Stimulated activated naive CD8-positive, alpha-beta T cell treated with anti-CD3 and anti-CD28 coated beads, Interleukin-15, amount 100 ng/mL, for 72 hours (primary cell): ENCODE data around the gene MNT.

Experiments used
- ATAC-seq: fragments of 150-1000 bp; cut with Tn5 transposase; 2 replicates; pipeline ENCODE4 v1.10.0; 2021; ENCODE audit warnings: mild to moderate bottlenecking, moderate library complexity
- DNase-seq, 2 donors: peaks; one replicate each; pipeline ENCODE4 v3.0.0; 2021 to 2022
- H3K27ac Mint-ChIP-seq, 2 donors: one replicate each; pipeline ENCODE4 v1.8.0; 2022; ENCODE audit warnings: mild to moderate bottlenecking in 2 of 2, mixed read lengths in 2 of 2, moderate library complexity in 2 of 2
- H3K27me3 Mint-ChIP-seq: one replicate; pipeline ENCODE4 v1.8.0; 2022; ENCODE audit warnings: mixed read lengths
- H3K4me1 Mint-ChIP-seq: one replicate; pipeline ENCODE4 v1.8.0; 2022; ENCODE audit warnings: mild to moderate bottlenecking, mixed read lengths
- H3K4me3 Mint-ChIP-seq, 2 donors: one replicate each; pipeline ENCODE4 v1.8.0; 2022; ENCODE audit warnings: mild to moderate bottlenecking in 2 of 2, mixed read lengths in 2 of 2, moderate library complexity in 1 of 2
- H3K9me3 Mint-ChIP-seq, 2 donors: one replicate each; pipeline ENCODE4 v1.8.0; 2022; ENCODE audit warnings: mixed read lengths in 2 of 2

The MNT gene

DNA sequence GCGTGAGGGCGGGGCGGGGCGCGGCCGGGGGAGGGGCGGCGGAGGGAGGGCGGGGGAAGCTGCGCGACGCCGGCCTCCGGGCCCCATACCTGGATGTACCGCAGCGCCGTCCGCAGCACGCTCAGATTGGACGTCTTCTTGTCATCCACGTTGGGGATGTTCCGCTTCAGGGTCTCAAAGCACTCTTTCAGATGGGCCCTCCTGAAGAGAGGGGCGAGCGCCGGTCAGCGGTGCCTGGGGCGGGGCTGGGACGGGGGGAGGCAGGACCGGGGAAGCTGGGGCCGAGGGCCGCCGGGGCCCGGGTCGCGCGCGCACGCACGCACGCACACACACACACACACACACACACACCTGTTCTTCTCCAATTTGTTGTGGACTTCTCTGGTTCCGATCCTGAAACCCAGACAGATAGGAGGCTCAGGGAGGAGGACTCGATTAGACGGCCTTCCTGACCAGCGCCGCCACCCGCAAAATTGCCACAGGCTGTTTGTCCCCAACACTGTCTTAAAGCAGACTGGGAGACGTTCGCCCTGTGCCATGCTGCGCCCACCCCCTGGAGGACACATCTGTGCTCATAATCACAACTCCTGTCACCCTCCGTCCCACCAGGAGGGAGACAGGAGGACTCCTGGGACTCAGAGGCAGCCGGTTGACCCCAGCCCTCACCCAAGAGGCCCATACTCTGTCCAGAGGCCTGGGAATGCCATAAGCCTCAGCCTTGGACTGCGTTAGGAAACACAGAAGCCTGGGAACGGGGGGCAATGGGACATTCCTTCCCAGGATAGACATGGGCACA lies 6.7 kb downstream of the MNT start:
- H3K4me1 Mint-ChIP-seq: peaks cover 87% of the 10 kb centered on the region
- ATAC-seq: no peak

DNA sequence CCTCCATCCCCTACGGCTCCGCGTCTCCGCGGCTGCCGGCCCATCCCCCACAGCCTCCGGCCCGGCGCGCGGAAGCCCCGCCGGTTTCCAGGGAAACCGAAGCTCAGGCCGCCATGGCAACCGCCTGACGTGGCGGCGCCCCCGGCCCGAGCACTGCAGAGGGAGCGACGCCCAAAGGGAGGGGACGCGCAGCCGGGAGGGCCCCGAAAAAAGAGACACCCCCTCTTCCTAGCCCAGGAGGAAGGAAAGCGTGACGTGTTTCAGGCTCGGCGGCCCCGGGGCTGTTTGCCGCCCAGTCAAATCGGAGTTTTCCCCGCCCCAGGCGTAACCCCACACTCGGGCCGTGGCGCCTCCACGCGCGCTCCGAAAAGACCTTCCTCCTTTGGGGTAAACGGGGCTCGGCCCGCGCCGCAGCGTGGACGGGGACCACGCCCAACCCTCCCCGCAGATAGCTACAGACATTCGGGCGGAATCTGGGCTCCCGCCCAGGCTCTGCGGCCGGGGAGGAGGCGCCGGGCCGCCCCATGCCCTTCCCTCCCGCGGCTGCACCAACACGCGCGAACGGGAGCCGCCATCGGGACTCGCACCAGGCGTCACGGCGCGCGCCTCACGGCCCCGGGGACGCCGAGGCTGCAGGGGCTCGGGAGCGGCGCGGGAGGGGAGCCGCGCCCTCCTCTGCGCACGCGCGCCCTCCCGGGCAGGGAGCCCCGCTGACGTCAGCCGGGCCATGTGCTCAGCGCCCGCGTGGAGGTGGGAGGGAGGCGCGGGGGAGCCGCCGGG lies 7.5 kb downstream of the MNT start:
- DNase-seq (peak; percentile 91 to 93), ATAC-seq (peak; percentile 68)
- peak overlapping the region; percentile 91 to 97 for H3K27ac Mint-ChIP-seq
- H3K4me1 Mint-ChIP-seq: peaks cover 87% of the 10 kb centered on the region
- H3K27me3 Mint-ChIP-seq: no peaks in the 10 kb centered on the region
- peak overlapping the region; percentile 84 to 86 for H3K4me3 Mint-ChIP-seq
- no peaks in the 10 kb centered on the region for H3K9me3 Mint-ChIP-seq

More for the DNA sequence above, 6.7 kb downstream of the MNT start:
- peak overlapping the region; percentile 81 to 97 for H3K27ac Mint-ChIP-seq
- no peaks in the 10 kb centered on the region for H3K27me3 Mint-ChIP-seq
- no peak for DNase-seq
- no peaks in the 10 kb centered on the region for H3K9me3 Mint-ChIP-seq
- peak overlapping the region; percentile 88 to 89 for H3K4me3 Mint-ChIP-seq

DNA sequence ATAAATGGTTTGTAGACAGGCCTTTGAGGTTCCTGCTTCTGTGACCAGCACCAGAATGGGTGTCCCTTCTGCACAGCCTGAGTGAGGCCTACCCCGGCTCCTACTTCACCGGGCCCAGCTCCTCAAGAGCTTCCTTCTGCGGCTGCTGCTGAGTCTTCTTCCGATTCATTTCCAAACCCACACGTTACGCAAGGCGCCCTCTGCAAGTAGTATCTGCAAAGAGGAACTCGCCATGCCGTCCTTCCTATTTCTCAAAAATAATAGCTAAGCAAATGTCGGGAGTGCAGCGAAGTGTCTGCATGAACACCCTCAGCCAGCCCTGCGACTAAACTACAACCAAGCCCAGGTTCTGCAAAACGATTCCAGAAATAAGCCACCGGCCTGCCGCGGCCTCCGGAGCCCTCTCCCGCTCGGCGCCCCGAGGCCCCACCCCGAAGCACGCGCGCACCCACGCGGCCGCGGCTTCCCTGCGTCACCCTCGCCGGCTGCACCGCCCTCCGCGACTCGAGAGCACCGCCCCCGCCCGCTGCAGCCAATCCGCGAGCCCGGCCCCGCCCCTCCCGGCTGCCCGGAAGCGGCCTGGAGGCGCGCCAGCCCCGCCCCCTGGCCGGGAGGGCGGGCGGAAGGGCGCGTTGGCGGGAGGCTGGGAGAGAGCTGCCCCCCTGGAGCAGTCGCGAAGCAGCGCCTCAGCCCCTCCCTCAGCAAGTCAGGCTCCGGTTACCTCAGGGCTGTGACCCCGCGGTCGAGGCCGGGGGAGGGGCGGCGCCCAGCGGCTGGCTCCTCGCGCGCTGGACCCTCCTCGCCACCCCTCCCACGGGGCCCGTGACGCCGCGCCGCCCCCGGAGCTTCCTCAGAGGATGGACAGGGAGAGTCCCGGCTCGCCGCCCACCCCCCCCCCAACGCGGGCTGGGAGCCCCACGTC lies 8.3 kb downstream of the MNT start:
- DNase-seq (peak; percentile 98 to 99), ATAC-seq (peak; percentile 74)
- peak overlapping the region; percentile 91 to 94 for H3K27ac Mint-ChIP-seq
- no peaks in the 10 kb centered on the region for H3K9me3 Mint-ChIP-seq
- H3K27me3 Mint-ChIP-seq: no peaks in the 10 kb centered on the region
- H3K4me1 Mint-ChIP-seq: peaks cover 84% of the 10 kb centered on the region
- peak overlapping the region; percentile 92 for H3K4me3 Mint-ChIP-seq

DNA sequence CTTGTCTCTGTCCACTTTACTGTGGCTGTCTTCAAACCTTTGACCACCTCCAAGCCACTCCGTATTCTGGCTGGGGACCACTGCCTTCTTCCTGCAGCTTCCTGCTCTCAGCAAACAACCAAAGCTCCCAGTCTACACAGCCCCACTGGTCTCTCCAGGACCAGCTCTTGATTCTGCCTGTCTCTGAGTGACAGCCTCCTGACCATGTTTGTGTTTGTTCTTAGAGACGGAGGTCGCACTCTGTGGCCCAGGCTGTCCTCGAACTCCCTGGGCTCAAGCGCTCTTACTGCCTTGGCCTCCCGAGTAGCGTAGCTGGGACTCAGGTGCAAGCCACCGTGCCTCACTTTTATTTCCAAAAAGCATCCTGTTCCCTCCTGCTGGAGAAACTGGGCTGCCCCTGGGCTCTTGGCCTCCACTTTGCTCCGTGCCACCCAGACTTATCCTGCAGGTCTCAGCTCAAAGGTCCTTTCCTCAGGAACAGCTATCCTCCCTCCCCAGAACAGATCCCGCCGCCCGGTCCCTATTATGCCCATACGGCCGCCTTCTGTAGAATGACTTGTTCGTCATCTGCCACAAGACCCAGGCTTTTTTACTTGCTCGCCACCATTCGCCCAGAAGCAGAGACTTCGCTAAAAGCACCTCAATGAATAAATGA lies 9.1 kb downstream of the MNT start:
- Mint-ChIP-seq H3K27me3 (no peaks in the 10 kb centered on the region), H3K4me3 (peak overlapping the region; percentile 92), H3K9me3 (no peaks in the 10 kb centered on the region), H3K4me1 (peaks cover 76% of the 10 kb centered on the region), H3K27ac (peak overlapping the region; percentile 87 to 94)
- ATAC-seq (no peak), DNase-seq (no peak)

DNA sequence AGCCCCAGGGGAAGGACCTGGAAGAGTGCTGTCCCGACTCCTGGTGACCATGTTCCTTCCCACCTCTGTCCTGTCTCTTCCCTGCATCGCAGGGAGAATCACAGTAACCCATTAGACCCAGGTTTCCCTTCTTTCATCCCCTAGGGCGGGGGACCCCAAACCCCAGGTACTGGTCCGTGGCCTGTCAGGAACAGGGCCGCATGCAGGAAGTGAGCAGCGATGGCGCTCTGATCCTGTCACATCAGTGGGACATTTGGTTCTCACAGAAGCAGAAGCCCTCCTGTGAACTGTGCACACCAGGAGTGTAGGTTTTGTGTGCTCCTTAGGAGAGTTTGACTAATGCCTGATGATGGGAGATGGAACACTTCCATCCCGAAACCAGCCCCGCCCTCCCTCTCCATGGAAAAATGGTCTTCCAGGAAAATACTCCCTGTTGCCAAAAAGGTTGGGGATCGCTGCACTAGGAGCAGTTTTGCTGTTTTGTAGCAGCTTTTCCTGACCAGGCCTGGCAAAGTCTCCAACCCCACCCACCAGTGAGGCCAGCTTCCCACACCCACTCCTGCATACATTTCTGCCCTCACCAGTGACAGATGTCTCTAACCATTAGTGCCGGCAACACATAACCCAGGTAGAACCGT lies 10.5 kb downstream of the MNT start:
- DNase-seq (no peak), ATAC-seq (no peak)
- H3K27ac Mint-ChIP-seq: no peak overlapping the region
- no peaks in the 10 kb centered on the region for H3K27me3 Mint-ChIP-seq
- no peak overlapping the region for H3K4me3 Mint-ChIP-seq
- peaks cover 62% of the 10 kb centered on the region for H3K4me1 Mint-ChIP-seq
- H3K9me3 Mint-ChIP-seq: no peaks in the 10 kb centered on the region

DNA sequence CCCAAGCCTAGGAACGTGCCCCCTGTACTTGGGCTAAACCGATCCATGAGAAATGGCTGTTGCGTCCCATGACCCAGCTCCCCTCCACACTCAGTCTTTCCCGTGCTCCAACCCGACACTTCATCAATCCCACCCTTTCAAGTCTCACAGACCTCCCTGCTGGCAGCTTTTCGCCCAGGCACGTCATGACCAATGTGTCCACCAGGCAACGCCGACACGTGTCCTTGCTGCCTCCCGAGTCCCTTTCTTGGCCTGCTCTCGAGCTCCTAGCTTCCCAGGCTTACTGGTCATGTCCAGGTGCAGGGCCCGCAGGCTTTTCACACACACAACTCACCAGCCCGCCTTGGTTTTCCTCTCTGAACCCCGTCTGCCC lies 12.2 kb downstream of the MNT start:
- Mint-ChIP-seq H3K9me3 (no peaks in the 10 kb centered on the region), H3K4me3 (no peak overlapping the region), H3K27me3 (no peaks in the 10 kb centered on the region), H3K4me1 (peaks cover 48% of the 10 kb centered on the region), H3K27ac (peak overlapping the region in 1 of 2 donors; percentile 48)
- ATAC-seq: no peak
- DNase-seq: no peak

DNA sequence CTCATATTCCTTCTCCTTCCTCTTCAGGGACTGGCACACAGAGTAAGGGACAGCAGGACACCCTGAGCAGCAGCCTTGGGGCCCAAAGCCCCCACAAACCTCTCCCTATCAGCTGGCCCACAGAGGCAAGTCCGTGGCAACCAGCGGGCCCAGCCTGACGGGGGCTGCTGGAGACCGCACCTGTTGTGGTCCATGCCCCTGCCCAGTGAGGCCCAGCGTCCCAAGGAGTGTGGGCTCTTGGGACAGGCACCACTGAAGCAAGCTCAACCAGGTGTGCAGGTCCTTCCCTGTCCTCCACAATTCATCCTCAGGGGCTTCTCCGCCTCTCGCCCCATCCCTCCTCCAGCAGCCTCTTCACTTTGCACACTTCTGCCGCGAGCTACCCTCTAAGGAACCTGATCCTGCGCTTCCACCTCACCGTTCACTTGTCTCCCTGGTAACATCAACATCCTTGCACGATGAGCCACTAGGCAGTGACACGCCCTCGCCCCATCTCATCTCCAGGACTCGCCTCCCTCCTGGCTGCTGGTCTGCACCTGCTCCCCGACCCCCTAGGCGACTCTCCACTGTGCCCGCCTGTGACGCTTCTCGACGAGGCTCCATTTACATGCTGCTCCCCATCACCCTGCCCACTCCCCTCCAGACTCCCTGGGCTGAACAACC lies 12.7 kb downstream of the MNT start:
- H3K27ac Mint-ChIP-seq: peak overlapping the region; percentile 48 to 57
- no peaks in the 10 kb centered on the region for H3K9me3 Mint-ChIP-seq
- ATAC-seq: no peak
- DNase-seq: no peak
- peaks cover 52% of the 10 kb centered on the region for H3K4me1 Mint-ChIP-seq
- no peak overlapping the region for H3K4me3 Mint-ChIP-seq
- H3K27me3 Mint-ChIP-seq: no peaks in the 10 kb centered on the region

DNA sequence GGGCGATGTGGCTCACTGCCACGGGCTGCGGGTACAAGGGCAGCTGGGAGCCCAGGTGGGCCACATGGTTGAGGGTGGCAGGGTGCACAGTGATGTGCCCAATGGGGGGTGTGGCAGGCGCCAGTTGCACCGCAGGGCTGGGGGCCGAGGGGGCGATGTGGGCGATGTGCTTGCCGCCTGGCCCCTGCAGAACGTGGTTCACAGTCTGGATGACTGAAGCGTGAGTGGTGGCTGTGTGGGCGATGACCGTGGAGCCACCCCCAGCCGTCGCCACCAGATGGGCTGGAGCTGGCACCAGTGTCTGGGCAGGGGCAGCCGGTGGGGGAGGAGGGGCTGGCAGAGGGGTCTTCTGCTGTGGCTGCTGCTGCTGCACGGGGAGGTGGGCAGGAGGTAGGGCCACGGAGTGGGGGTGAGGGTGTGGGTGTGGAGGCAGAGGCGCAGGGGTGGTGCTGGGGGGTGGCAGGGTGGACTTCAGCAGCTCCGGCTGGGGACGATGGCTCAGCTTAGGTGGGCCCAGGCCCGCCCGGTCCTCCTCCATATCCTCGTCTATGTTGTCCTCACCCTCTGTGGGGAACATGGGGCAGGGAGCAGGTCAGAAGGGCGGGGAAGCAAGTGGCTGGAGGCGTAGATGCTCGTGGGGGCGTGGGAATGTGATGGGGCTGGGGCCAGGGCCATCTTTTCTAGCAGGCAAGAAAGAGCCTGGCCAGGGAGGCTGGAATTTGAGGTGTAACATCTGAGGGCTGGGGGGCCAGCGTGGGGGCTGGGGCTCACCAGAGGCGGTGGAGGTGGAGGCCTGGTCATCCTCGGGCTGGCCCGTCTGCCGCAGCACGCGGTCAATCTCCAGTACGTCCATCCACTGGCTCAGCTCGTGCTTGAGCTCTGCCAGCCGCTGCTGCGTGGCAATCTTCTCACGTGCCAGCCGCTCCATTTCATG lies 13.5 kb downstream of the MNT start:
- peaks cover 57% of the 10 kb centered on the region for H3K4me1 Mint-ChIP-seq
- H3K27ac Mint-ChIP-seq: peak overlapping the region in 1 of 2 donors; percentile 87

DNA sequence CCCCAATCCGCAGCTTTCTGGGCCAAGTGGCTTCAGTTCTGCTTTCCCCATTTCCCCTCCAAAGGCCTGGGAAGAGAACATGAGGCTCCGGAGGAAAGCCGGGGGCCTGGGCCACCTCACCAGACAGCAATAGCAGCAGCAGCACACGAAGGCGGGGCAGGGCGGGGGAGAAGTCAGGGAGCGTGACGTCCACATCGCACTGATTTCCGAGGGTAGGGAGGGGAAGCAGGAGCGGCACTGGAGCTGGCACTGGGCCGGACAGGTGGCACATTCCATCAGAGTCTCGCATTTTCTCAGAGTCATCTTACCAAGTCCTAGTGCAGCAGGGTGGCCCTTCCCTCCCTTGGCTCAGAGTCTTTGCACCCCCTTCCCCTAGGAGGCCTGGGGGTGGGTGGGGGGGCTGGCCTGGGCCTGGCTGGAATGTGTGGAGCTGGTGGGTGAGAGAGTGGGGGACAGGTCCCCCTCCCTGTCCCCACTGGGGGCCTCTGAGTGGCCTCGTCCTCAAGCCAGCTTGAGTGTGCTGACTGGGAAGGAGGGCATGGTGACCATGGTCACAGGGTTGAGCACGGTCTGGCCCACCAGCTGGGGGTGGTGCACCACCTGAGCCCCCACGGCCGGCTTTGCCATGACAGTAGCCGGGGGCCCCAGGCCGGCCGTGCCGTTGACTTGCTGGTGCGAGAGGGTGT lies 14.3 kb downstream of the MNT start:
- ATAC-seq: no peak
- Mint-ChIP-seq H3K27me3 (no peaks in the 10 kb centered on the region), H3K27ac (peak overlapping the region in 1 of 2 donors; percentile 87), H3K9me3 (no peaks in the 10 kb centered on the region), H3K4me3 (no peak overlapping the region), H3K4me1 (peaks cover 49% of the 10 kb centered on the region)
- no peak for DNase-seq

More for the DNA sequence above, 13.5 kb downstream of the MNT start:
- Mint-ChIP-seq H3K4me3 (no peak overlapping the region), H3K27me3 (no peaks in the 10 kb centered on the region), H3K9me3 (no peaks in the 10 kb centered on the region)
- ATAC-seq: no peak
- no peak for DNase-seq

DNA sequence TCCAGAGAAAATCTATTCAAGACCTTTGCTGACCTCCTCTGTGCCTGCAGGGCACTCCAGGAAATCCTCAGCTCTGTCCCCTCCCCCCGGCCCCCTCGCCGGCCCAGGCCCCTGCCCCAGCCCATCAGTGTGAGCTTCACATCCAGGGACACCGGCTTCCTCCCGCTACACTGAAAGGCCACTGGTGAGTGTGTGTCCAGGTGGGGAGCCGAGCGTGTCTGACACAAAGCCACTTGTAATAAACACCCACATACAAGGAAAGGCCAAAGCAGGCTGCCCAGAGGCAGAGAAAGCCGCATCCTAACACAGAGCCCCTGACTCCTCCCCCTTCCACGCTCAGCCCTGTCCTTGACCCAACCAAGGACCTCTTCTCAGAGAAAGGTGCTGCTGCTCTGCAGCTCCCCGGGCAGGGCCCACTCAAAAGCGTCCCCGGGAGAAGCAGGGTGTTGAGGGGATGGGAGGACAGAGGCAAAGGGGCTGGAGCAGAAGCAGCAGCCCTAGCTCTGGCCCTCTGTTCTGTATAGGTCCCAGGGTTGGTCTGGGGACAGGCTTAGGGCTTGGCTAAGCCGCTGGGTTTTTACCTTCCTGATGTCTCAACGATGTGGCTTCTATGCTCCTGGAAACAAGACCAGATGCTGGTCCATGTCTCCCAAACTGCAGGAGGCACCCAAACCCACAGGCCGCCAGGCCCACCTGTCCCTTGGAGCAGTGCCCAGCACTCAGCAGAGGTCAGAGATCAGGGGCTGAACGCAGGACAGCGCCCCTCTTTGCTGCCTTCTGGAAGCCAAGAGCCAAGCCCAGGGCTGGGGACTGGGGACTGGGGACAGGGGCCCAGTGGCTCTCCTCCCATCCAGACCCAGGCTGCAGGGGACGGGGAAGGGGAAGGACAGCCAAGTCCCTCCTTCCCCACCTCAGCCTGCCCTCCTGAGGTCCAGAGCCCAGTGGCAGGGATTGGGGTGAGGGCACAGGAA lies 15.3 kb downstream of the MNT start:
- H3K4me3 Mint-ChIP-seq: no peak overlapping the region
- DNase-seq (no peak), ATAC-seq (no peak)
- H3K4me1 Mint-ChIP-seq: peaks cover 39% of the 10 kb centered on the region
- H3K27ac Mint-ChIP-seq: peak overlapping the region in 1 of 2 donors; percentile 54
- no peaks in the 10 kb centered on the region for H3K9me3 Mint-ChIP-seq
- H3K27me3 Mint-ChIP-seq: no peaks in the 10 kb centered on the region

DNA sequence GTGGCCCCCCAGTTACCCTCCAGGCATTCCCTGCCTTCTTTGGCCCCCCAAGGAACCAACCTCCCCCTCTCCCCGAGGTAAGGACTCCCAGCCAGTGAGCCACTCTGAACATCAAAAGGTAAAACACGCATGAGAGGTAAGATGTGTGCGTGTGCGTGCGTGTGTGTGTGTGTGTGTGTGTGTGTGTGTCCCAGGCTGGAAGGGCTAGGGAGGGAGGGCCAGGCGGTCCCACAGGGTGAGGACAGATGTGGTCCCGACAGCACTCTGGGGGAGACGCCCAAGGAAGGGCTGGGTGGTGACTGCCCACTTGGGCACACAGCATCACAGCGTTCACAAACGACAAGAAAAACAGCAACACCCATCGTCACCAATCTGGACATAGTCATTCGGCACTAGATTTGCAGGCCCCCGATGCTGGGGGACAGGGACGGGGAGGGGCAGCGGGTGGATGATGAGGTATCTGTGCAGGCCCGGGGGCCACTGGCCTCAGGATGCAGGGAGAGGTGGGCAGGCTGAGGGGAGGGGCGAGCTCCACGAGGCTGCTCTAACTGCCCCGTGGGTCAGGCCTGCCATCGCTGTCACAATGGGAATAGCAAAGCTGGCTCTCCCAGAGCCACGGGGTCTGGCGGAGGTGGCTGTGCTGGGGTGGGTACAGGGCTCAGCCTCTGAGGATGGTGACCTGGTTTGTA lies 16.3 kb downstream of the MNT start:
- DNase-seq (no peak), ATAC-seq (no peak)
- no peaks in the 10 kb centered on the region for H3K27me3 Mint-ChIP-seq
- H3K4me3 Mint-ChIP-seq: no peak overlapping the region
- H3K9me3 Mint-ChIP-seq: no peaks in the 10 kb centered on the region
- peak overlapping the region in 1 of 2 donors; percentile 34 for H3K27ac Mint-ChIP-seq
- peaks cover 29% of the 10 kb centered on the region for H3K4me1 Mint-ChIP-seq
